IMR-90 (cell line): ENCODE data around the gene OSCAR. TPM values are rescaled to one million over a fixed set of nuclear protein-coding genes. Genes with fewer than 3 reads are reported as not detected.

Experiments
- ATAC-seq: fragments of 200-7000 bp; cut with Tn5 transposase; 2 replicates; pipeline ENCODE4 v1.9.1; 2020; ENCODE audit warnings: low read depth, mild to moderate bottlenecking, moderate library complexity
- BruUV-seq: library from RNA; stranded (reverse); fragments of 400-500 nt; replicated peaks from 2 replicates; lab custom pipeline; 2021; lab: Mats Ljungman, UMichigan
- CTCF ChIA-PET: fragments of 300-600 bp; formaldehyde crosslinking; extraction: SDS; loops from one replicate; lab custom pipeline; 2021; ENCODE audit warnings: antibody characterized with exemption; lab: Yijun Ruan, JAX
- POLR2A ChIA-PET: fragments of 300-600 bp; sonication (Branson Sonifier 250); formaldehyde crosslinking; loops from one replicate; lab custom pipeline; 2022; ENCODE audit warnings: antibody characterized with exemption; ENCODE audit not compliant: unreplicated experiment; lab: Charles Lee
- DNase-seq: peaks from one replicate; pipeline ENCODE4 v3.0.0; 2013
- H2AFZ ChIP-seq: replicated peaks from 2 replicates; pipeline ENCODE3; 2013; ENCODE audit warnings: low read length, mild to moderate bottlenecking; ENCODE audit not compliant: poor library complexity
- H2AK5ac ChIP-seq: 2 replicates; pipeline ENCODE4 v1.6.1; 2013; ENCODE audit warnings: low read depth, low read length, inconsistent platforms
- H2AK9ac ChIP-seq: replicated peaks from 2 replicates; pipeline ENCODE3; 2013; ENCODE audit warnings: mild to moderate bottlenecking, low read depth, low read length, moderate library complexity; ENCODE audit not compliant: poor library complexity
- H2BK120ac ChIP-seq: 2 replicates; pipeline ENCODE4 v1.6.1; 2013; ENCODE audit warnings: low read depth, low read length, inconsistent platforms
- H2BK15ac ChIP-seq: 3 replicates; pipeline ENCODE4 v1.6.1; 2013; ENCODE audit warnings: low read depth, low read length, inconsistent platforms
- H2BK20ac ChIP-seq: 2 replicates; pipeline ENCODE4 v1.6.1; 2013; ENCODE audit warnings: low read depth, mild to moderate bottlenecking, inconsistent platforms, low read length, moderate library complexity
- H2BK5ac ChIP-seq: 2 replicates; pipeline ENCODE4 v1.6.1; 2013; ENCODE audit warnings: mild to moderate bottlenecking, low read depth, low read length, inconsistent platforms; ENCODE audit not compliant: poor library complexity, severe bottlenecking
- H3K14ac ChIP-seq: replicated peaks from 2 replicates; pipeline ENCODE4 v1.6.1; 2013; ENCODE audit warnings: low read depth, low read length, inconsistent platforms
- H3K18ac ChIP-seq: 2 replicates; pipeline ENCODE4 v1.6.1; 2013; ENCODE audit warnings: low read depth, low read length, control low read depth
- H3K23ac ChIP-seq: 2 replicates; pipeline ENCODE4 v1.6.1; 2013; ENCODE audit warnings: low read depth, low read length, inconsistent platforms
- H3K27ac ChIP-seq: 2 replicates; pipeline ENCODE4 v1.5.1; 2013; ENCODE audit warnings: mild to moderate bottlenecking, control low read depth, low read length; ENCODE audit not compliant: insufficient read depth
- H3K27me3 ChIP-seq: 2 replicates; pipeline ENCODE4 v1.6.1; 2013; ENCODE audit warnings: low read length; ENCODE audit not compliant: control insufficient read depth, insufficient read depth
- H3K36me3 ChIP-seq: 2 replicates; pipeline ENCODE4 v1.6.1; 2013; ENCODE audit warnings: low read length, mixed read lengths; ENCODE audit not compliant: control insufficient read depth, insufficient read depth
- H3K4ac ChIP-seq: 2 replicates; pipeline ENCODE4 v1.6.1; 2013; ENCODE audit warnings: low read depth, low read length, inconsistent platforms
- H3K4me1 ChIP-seq: 2 replicates; pipeline ENCODE4 v1.6.1; 2013; ENCODE audit warnings: low read length, mixed read lengths; ENCODE audit not compliant: control insufficient read depth, insufficient read depth
- H3K4me2 ChIP-seq: 2 replicates; pipeline ENCODE4 v1.6.1; 2013; ENCODE audit warnings: low read depth, mild to moderate bottlenecking, control low read depth, low read length, moderate library complexity
- H3K4me3 ChIP-seq: 2 replicates; pipeline ENCODE4 v1.5.1; 2013; ENCODE audit warnings: low read depth, mild to moderate bottlenecking, control low read depth, low read length, moderate library complexity; ENCODE audit not compliant: insufficient read depth
- H3K56ac ChIP-seq: 2 replicates; pipeline ENCODE4 v1.6.1; 2013; ENCODE audit warnings: low read length, inconsistent platforms; ENCODE audit not compliant: insufficient read depth; ENCODE audit errors: extremely low read depth
- H3K79me1 ChIP-seq, 2 experiments: 2 replicates each; pipeline ENCODE4 v1.6.1; 2013; ENCODE audit warnings: low read length in 2 of 2, inconsistent platforms in 1 of 2, low read depth in 1 of 2
- H3K9ac ChIP-seq: 2 replicates; pipeline ENCODE4 v1.6.1; 2013; ENCODE audit warnings: low read depth, low read length, control low read depth
- H3K9me1 ChIP-seq: 2 replicates; pipeline ENCODE4 v1.6.1; 2013; ENCODE audit warnings: low read length, inconsistent platforms; ENCODE audit not compliant: insufficient read depth
- H3K9me3 ChIP-seq: 2 replicates; pipeline ENCODE4 v1.6.1; 2013; ENCODE audit warnings: low read length; ENCODE audit not compliant: control insufficient read depth, insufficient read depth
- H4K20me1 ChIP-seq: 2 replicates; pipeline ENCODE4 v1.6.1; 2013; ENCODE audit warnings: low read length, inconsistent platforms; ENCODE audit not compliant: insufficient read depth
- H4K5ac ChIP-seq: 2 replicates; pipeline ENCODE4 v1.6.1; 2013; ENCODE audit warnings: mild to moderate bottlenecking, low read depth, low read length, control low read depth
- H4K8ac ChIP-seq, 2 experiments: 2 replicates each; pipeline ENCODE4 v1.6.1; 2013; ENCODE audit warnings: low read depth in 2 of 2, low read length in 2 of 2, control low read depth in 1 of 2, inconsistent platforms in 1 of 2
- H4K91ac ChIP-seq: 2 replicates; pipeline ENCODE4 v1.6.1; 2013; ENCODE audit warnings: low read depth, low read length, inconsistent platforms; ENCODE audit not compliant: insufficient read depth
- BHLHE40 ChIP-seq: fragments of 150-350 bp; IDR thresholded peaks from 2 replicates; pipeline ENCODE4 v1.6.1; 2016; ENCODE audit warnings: mild to moderate bottlenecking, low read depth, low read length
- CEBPB ChIP-seq: IDR thresholded peaks from 2 replicates; pipeline ENCODE4 v1.6.1; 2012; ENCODE audit warnings: low read depth, low read length, improper control_type of control experiment
- CHD1 ChIP-seq: IDR thresholded peaks from 2 replicates; pipeline ENCODE4 v1.6.1; 2012; ENCODE audit warnings: low read depth, low read length, improper control_type of control experiment
- CTCF ChIP-seq: conservative IDR thresholded peaks from 2 replicates; pipeline ENCODE4 v1.5.1; 2012; ENCODE audit warnings: mild to moderate bottlenecking, low read depth, low read length, improper control_type of control experiment
- ELK1 ChIP-seq: fragments of 150-350 bp; IDR thresholded peaks from 2 replicates; pipeline ENCODE4 v1.6.1; 2016; ENCODE audit warnings: low read depth, mild to moderate bottlenecking, low read length, moderate library complexity, borderline replicate concordance
- FOS ChIP-seq: fragments of 150-350 bp; IDR thresholded peaks from 2 replicates; pipeline ENCODE4 v1.6.1; 2016; ENCODE audit warnings: low read depth, low read length
- MAFK ChIP-seq: IDR thresholded peaks from 2 replicates; pipeline ENCODE4 v1.6.1; 2012; ENCODE audit warnings: low read depth, low read length, improper control_type of control experiment
- MAZ ChIP-seq: IDR thresholded peaks from 2 replicates; pipeline ENCODE4 v1.6.1; 2012; ENCODE audit warnings: low read depth, mild to moderate bottlenecking, low read length, improper control_type of control experiment, moderate library complexity, borderline replicate concordance
- MXI1 ChIP-seq: IDR thresholded peaks from 2 replicates; pipeline ENCODE4 v1.6.1; 2012; ENCODE audit warnings: low read depth, mild to moderate bottlenecking, low read length, moderate library complexity, borderline replicate concordance
- NFE2L2 ChIP-seq: fragments of 150-350 bp; IDR thresholded peaks from 2 replicates; pipeline ENCODE4 v1.6.1; 2016; ENCODE audit warnings: low read depth, mild to moderate bottlenecking, low read length
- POLR2A ChIP-seq: IDR thresholded peaks from 2 replicates; pipeline ENCODE4 v1.6.1; 2012; ENCODE audit warnings: mild to moderate bottlenecking, low read depth, low read length
- RAD21 ChIP-seq: IDR thresholded peaks from 2 replicates; pipeline ENCODE4 v1.6.1; 2012; ENCODE audit warnings: low read length, improper control_type of control experiment
- RCOR1 ChIP-seq: IDR thresholded peaks from 2 replicates; pipeline ENCODE4 v1.6.1; 2012; ENCODE audit warnings: mild to moderate bottlenecking, low read length, improper control_type of control experiment; ENCODE audit not compliant: insufficient replicate concordance
- RFX5 ChIP-seq: IDR thresholded peaks from 2 replicates; pipeline ENCODE4 v1.8.0; 2012; ENCODE audit warnings: low read depth, mild to moderate bottlenecking, low read length, moderate library complexity
- SMC3 ChIP-seq: fragments of 150-350 bp; IDR thresholded peaks from 2 replicates; pipeline ENCODE4 v1.6.1; 2016; ENCODE audit warnings: low read depth, mild to moderate bottlenecking, antibody characterized with exemption, low read length, moderate library complexity
- USF2 ChIP-seq: fragments of 150-350 bp; IDR thresholded peaks from 2 replicates; pipeline ENCODE4 v1.6.1; 2017; ENCODE audit warnings: mild to moderate bottlenecking, antibody characterized with exemption, low read length, low read depth
- WGBS, 2 experiments: methylation state at CpG; one replicate each; pipeline versions ENCODE4 v1.1.5 to v1.1.7; 2013; ENCODE audit warnings: missing lambda C conversion rate in 2 of 2; ENCODE audit not compliant: insufficient read length in 1 of 2; ENCODE audit errors: extremely low coverage in 2 of 2; 5-methylcytosine and 5-hydroxymethylcytosine counted together
- dilution Hi-C: fragments of 300-500 bp; cut with HindIII; formaldehyde crosslinking; loops from one replicate; pipeline ENCODE4 v1.14.3; 2018; ENCODE audit warnings: low sequenced_read_pairs; ENCODE audit not compliant: unreplicated experiment
- in situ Hi-C: fragments of 300-500 bp; cut with MboI; formaldehyde crosslinking; loops from 3 replicates; pipeline ENCODE4 v1.14.3; 2019; ENCODE audit warnings: low sequenced_read_pairs, inconsistent platforms, mixed read lengths
- intact Hi-C: fragments of 100-400 bp; cut with micrococcal nuclease; formaldehyde crosslinking; loops from 2 replicates; pipeline ENCODE4 v1.10.0; 2022
- polyA plus RNA-seq, 3 experiments: library from polyadenylated mRNA; depleted of rRNA; stranded (reverse); fragments of >200 nt; gene quantifications; 2 replicates each; pipeline ENCODE4 v1.2.3, GENCODE V29; 2012; ENCODE audit warnings: low replicate concordance in 1 of 3
- total RNA-seq: library from RNA; depleted of rRNA; stranded (reverse); fragments of >200 nt; gene quantifications from 2 replicates; pipeline ENCODE4 v1.2.3, GENCODE V29; 2012

Gene OSCAR
- total and polyA plus RNA-seq, 2 of the 4 experiments (the other 2 are of a cell fraction): 0.15 TPM; not detected in 1

GRCh38 chr19:54133312-54133956 is 32.8 kb upstream of the OSCAR start:
- H4K5ac ChIP-seq: no peak overlapping the region
- dilution Hi-C loops (no loop called here), intact Hi-C loops (no loop called here), in situ Hi-C loops (loop anchor here (25.0 kb wide), 1 partner anchor 1529 kb away; the partner anchor contains the start of gene U2AF2)
- no peak overlapping the region for H3K56ac ChIP-seq
- H2AK5ac ChIP-seq: no peak overlapping the region
- H3K9me3 ChIP-seq: no peaks in the 10 kb centered on the region
- no TSS peak for BruUV-seq
- H3K18ac ChIP-seq: no peak overlapping the region
- ChIA-PET CTCF (no interaction called here), POLR2A (no interaction called here)
- peaks cover 3% of the 10 kb centered on the region; the same call in 1 of the 2 replicates for H4K20me1 ChIP-seq
- H3K36me3 ChIP-seq: peaks cover 21% of the 10 kb centered on the region
- ATAC-seq: no peak
- no peak overlapping the region for H2BK120ac ChIP-seq
- no peak overlapping the region for H3K4me3 ChIP-seq
- peaks cover 5% of the 10 kb centered on the region; the same call in 1 of the 2 replicates for H3K4me1 ChIP-seq
- no peak overlapping the region for H4K8ac ChIP-seq
- 0 out of 4 replicates have a peak, but pooled peaks cover 0 to under 1% of the 10 kb centered on the region in 2 experiments for H3K79me1 ChIP-seq
- no peak overlapping the region for H3K9ac ChIP-seq
- H3K27me3 ChIP-seq: no peaks in the 10 kb centered on the region
- no peak overlapping the region for H2BK20ac ChIP-seq
- H3K4me2 ChIP-seq: no peak overlapping the region
- WGBS, 2 experiments: no CpG with 5 or more reads among the region's 10 CpGs
- H3K14ac ChIP-seq: no peak overlapping the region
- H2BK5ac ChIP-seq: no peak overlapping the region
- no peak overlapping the region for H3K27ac ChIP-seq
- TF ChIP-seq POLR2A (no peak), MXI1 (no peak), CTCF (no peak), RAD21 (no peak), CHD1 (no peak), ELK1 (no peak), RFX5 (no peak), CEBPB (no peak), NFE2L2 (no peak), USF2 (no peak), FOS (no peak), RCOR1 (no peak), MAZ (no peak), SMC3 (no peak), BHLHE40 (no peak), MAFK (no peak)
- DNase-seq: no peak
- H2BK15ac ChIP-seq: no peak overlapping the region
- H4K91ac ChIP-seq: no peak overlapping the region
- H2AK9ac ChIP-seq: peak overlapping the region; percentile 65
- no peak overlapping the region for H3K23ac ChIP-seq
- no peak overlapping the region for H2AFZ ChIP-seq
- H3K4ac ChIP-seq: no peak overlapping the region
- H3K9me1 ChIP-seq: no peaks in the 10 kb centered on the region; the same call in 1 of the 2 replicates
